GM12864 (cell line): ENCODE results near the gene ATP10B.

ENCODE experiments used
- DNase-seq: peaks from one replicate; pipeline ENCODE4 v3.0.0-alpha.2; 2011; ENCODE audit warnings: low read depth
- H3K4me3 ChIP-seq: 2 replicates; pipeline ENCODE4 v1.5.1; 2011; ENCODE audit warnings: mild to moderate bottlenecking, low read depth, low read length, control low read depth
- CTCF ChIP-seq: IDR thresholded peaks from 2 replicates; pipeline ENCODE4 v1.5.1; 2011; ENCODE audit warnings: low read depth, mild to moderate bottlenecking, moderate library complexity, low read length, control low read depth, inconsistent platforms; ENCODE audit errors: missing control alignments

The ATP10B gene

GRCh38 chr5:160614136-160614535 lies 237.9 kb downstream of the ATP10B start:
- TF ChIP-seq CTCF: no peak
- DNase-seq: no peak

GRCh38 chr5:160605266-160605665 lies 246.7 kb downstream of the ATP10B start:
- TF ChIP-seq CTCF: no peak
- H3K4me3 ChIP-seq: no peak overlapping the region
- DNase-seq: no peak

More at GRCh38 chr5:160614136-160614535, 237.9 kb downstream of the ATP10B start:
- H3K4me3 ChIP-seq: no peak overlapping the region

GRCh38 chr5:160604484-160604883 lies 247.5 kb downstream of the ATP10B start:
- no peak overlapping the region for H3K4me3 ChIP-seq
- TF ChIP-seq CTCF: no peak
- no peak for DNase-seq

- no peak for DNase-seq
- no peak for TF ChIP-seq CTCF
- no peak overlapping the region for H3K4me3 ChIP-seq
These were observed 249.3 kb downstream of the ATP10B start for GRCh38 chr5:160602744-160603143.

GRCh38 chr5:160601046-160601445 lies 251.0 kb downstream of the ATP10B start:
- TF ChIP-seq CTCF: no peak
- no peak overlapping the region for H3K4me3 ChIP-seq
- no peak for DNase-seq

GRCh38 chr5:160573318-160573717 lies 278.7 kb downstream of the ATP10B start:
- TF ChIP-seq CTCF: no peak
- H3K4me3 ChIP-seq: no peak overlapping the region
- no peak for DNase-seq

GRCh38 chr5:160567031-160567705 lies 284.8 kb downstream of the ATP10B start:
- no peak for TF ChIP-seq CTCF
- no peak for DNase-seq
- no peak overlapping the region for H3K4me3 ChIP-seq
